ENCODE data around the gene FOCAD.

Gene FOCAD

DNA sequence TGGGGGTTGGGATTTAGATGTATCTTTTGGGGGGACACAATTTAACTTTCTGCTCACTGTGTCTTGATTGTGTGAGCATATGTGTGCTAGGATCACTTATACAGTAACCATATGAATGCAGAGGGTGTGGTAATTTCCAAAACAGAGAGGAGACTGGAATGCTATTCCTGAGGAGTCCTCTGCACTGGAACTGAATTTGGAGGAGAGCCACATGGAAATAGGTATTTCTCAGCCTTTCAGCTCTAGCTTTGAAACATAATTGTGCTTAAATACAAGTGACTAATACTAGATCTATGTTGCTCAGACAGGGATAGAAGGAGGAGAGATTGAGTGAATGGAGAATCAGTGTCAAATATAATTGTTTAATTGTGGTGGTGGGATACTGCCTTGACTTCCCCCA is 45.5 kb downstream of the FOCAD start:
- DNase-seq (ENCODE audit: low read depth), result no peak

DNA sequence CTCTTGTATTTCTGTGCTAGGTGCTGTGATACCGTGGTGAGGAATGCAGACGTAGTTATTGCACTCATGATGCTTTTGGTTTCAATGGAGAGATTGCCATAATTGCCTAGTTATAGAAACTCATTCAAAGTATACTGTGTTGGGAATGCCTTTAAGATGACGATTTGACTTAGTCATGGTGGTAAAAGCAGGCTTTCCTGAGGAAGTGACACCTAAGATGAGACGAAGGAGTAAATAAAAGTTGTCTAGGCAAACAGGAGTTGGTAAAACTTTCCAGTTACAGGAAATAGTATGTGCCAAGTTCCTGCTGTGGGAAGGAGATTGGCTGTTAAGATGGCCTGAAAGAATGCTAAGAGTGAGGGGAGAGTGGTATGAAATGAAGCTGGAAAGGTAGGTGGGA is 48.1 kb downstream of the FOCAD start:
- DNase-seq (ENCODE audit: low read depth), result peak; percentile 87

DNA sequence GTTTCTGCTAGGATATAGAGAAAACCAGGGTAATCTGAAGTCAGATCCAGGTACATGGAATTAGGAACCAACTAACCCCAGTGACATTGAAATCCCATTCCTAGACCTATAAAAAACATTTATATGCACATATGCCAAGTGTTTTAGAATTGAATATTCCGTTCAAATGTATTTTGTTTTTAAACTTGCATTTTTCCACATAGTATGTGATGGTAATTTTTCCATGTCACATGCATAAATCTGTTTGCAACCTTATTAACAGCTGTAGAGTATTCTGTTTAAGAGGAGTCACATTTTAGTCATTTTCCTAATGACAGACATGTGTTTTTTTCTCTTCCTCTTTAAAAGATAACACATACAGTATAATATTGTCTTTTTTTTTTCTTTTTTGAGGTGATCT is 50.2 kb downstream of the FOCAD start:
- DNase-seq (ENCODE audit: low read depth), result no peak

DNA sequence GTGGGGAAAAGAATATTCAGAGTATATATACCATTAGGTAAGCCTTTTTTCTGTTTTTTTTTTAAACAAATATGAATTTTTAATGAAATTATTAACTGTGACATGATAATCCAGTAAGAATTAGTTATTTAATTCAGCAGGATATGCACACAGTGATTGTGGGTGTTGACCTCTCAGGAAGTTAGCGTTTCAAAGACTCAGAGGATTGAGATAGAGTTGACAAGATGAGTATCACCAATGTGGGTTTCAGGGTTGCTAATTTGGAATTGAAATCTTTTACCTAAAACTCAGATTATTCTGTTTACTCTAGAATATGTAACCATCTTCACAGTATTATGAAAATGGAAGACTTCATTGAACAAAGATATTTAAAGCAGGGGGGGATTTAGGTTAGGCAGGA is 56.2 kb downstream of the FOCAD start:
- no peak for DNase-seq (ENCODE audit: low read depth)

DNA sequence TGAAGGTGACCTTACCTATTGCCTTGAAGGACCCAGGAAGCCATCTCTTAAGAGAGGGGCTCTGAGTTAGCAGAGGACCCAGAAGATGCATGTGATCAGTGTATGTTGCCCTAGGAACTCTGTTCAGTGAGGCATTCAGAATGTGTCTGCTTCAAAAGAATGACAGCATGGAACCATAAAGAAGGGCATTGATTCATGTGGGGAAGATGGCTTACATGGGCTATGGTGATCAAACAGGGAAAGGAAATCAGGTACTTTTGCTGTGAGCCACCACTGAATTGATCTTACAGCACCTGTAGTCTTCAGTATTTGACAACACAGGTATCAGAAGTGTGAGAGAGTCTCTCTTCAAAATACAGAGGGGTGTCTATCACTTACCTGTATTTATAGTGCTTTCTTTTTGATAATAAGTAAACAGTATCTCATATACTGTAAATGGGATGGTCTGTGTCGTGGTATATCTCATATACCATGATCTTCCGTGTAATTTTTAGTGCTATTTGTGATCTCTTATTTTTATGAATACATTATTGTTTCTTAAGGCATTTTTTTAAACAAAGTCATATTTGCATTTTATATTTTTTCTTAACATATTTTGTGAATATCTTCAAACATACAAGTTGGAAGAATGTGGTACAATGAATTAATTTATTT is 57.0 kb downstream of the FOCAD start:
- DNase-seq (ENCODE audit: low read depth), result no peak

DNA sequence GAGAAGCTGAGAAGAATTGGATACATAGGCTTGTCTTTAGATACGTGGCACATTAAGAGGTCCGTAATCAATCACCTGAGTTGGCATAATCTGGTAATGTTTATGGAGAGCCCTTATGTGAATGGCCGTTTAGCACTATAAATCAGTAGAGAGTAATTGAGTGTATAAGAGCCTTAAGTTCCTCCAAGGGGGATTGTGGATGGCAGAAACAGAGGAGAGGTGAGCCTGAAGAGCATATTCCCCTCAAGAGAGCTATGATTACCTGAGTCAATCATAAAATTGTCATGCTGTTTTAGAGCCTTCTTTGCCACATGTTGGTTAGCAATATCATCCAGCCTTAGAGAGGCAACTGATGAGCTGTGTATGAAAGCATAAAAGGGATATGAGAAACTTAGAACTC is 58.8 kb downstream of the FOCAD start:
- no peak for DNase-seq (ENCODE audit: low read depth)

DNA sequence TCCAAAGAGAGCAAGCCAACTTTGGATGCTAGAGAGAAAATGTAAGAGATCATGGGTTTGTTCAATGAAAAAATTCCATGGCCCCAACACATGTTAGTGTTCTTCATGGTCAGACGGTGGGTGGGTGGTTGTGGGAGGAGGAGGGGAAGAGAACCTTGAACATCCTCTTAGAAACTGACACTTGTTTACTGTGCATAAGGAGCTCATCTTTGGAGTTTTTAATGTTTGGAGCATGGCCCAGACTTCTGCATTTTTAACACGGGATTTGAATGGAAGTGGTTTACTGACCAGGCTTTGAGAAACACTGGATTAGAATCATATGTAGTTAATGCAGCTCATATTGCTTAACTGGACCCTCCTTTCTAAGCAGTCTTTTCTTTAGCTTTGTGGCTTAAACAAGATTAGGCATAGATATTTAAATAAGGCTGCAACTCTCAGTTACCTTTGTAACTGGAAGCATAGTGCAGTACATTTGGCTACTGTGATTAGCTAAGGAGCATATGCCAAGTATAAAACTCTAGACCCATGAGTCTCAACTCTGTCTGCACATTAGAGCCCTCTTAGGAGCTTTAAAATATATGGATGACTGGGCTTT is 60.1 kb downstream of the FOCAD start:
- no peak for DNase-seq (ENCODE audit: low read depth)

DNA sequence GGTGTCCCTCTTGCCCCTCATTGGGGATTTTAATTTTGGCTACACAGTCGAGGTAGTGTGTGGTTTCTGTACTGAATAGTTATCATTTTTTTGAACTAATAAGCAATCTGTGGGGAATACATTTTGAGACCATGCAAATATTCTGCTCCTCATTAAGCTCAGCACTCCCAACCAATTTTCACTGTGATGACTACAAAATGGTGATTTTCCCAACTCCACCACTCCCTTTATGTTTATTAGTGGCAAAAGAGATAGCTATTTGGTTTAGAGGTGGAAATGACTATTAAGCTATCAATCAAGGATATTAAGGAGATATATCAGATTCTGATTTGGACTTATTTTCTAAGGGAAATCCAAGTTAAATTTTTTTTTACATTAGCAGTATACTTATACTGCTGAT is 62.9 kb downstream of the FOCAD start:
- DNase-seq (ENCODE audit: low read depth), result no peak

DNA sequence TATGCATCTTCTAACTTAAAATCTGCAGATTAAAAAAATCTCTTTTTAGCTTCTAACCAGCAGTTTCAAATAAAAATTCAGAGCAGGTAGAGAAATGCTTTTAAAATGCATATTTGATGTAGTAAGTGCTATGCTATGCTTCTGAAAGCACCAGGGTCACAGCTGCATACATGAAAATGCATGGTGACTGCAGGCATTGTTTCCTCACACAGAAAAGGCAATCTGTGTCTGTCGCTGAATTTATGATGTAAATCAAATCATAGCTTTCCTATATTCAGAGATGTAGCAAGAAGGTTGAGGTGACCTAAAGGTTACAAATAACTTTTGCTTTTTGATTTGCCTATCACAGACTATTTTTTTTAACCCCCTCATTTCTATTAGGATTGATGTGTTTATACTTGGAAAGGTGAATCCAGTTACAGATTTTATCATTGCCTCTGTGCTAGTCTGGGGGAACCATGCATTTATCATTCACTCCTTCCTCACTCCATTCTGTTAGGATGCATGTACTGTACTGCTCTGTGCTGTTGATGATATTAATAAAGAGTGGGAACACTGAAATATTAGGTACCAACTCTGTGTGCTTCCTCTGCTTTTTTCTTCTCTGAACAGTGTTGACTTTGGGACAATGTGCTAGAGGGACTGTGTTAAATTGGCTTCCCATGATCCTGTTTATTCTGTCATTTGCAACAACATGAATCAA is 65.6 kb downstream of the FOCAD start:
- DNase-seq (ENCODE audit: low read depth), result no peak

DNA sequence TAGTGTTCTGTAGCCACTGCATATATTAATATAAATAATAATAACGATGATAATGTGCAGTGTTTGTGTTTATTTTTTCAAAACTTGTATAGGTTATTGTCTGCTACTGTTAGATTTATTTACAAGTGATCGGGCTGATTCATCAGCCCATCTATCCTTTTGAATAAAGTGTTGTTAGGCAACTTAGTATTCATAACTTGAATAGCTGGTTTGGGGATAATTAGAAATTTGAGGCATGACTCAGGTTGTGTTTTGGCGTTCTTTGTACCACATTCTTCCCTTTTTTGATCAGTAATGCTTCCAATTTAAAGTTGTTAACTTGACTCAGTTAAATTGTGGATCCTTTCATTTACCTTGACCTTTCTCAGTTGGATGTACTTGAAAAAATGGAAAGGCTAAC is 69.7 kb downstream of the FOCAD start:
- no peak for DNase-seq (ENCODE audit: low read depth)

DNA sequence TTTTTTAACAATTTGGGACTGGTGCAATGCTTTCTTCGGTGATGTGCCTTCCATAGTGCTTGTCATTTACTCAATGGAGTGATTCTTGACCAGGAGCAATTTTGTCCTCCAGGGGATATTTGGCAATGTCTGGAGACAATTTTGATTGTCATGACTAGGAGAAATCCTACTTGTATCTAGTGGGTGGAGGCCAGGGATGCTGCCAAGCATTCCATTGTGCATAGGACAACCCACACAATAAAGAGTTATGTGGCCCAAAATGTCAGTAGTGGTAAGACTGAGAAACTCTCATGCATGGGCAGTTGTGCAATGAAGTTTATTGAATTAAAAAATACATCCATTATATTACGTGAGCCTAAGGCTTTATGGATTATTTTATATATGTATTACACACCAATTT is 70.5 kb downstream of the FOCAD start:
- no peak for DNase-seq (ENCODE audit: low read depth)

DNA sequence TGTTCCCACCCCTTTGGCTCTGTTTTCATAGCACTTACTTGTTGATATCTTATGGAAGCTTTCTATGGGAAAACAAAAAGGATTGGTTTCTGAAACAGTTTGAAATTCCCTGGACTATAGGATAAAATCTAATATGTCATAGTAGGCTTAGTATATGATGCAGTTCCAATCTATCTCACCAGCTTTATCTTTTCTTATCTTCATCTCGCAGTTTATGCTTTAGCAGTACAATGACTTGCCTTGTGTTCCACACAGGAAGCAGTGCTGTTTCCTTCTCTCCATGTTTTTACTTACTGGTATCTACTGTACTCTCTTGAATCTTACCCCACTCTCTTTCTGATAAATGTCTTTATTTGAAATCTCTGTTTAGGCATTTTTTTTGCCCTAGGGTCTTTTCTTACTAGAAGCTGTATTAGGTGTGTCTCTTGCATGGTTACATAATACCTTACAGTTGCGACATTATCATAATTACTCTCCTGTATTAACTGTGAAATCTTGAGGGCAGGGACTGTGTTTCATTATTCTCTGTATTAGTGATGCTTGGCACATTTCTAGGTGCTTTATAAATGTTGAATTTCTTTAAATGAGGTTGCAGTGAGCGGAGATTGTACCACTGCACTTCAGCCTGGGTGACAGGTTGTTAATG is 76.3 kb downstream of the FOCAD start:
- no peak for DNase-seq (ENCODE audit: low read depth)

DNA sequence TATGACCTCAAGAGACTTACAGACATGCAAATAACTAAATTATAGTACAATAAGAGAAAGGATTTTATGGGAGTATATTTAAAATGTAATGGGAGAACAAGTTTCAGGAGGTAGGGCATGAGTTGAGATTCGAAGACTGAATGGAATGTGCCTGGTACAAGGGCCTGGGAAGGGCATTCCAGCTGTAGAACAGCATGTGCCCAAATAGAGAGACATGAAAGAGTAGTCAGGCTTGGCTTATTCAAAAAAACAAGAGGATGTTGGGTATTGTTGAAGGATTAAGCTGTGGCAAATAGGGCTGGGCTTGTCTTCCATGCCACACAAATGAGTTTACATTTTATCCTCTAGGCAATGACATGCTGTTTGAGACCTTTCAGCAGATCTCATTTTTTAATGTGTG is 86.9 kb downstream of the FOCAD start:
- no peak for DNase-seq (ENCODE audit: low read depth)

DNA sequence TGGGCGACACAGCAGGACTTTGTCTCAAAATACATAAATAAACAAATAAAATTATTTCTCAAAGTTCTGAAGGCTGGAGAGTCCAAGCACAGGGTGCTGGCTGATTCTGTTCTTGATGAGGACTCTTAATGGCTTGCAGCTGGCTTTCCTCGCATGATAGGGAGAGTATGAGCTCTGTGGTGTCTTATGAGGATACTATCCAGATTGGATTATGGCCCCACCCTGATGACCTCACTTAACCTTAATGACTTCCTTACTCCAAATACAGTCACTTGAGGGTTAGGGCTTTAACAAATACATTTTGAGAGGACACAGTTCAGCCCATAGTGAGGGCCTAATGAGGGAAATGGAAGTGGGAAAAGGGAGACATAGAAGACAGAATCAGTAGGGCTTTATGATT is 87.7 kb downstream of the FOCAD start:
- DNase-seq (ENCODE audit: low read depth), result no peak

DNA sequence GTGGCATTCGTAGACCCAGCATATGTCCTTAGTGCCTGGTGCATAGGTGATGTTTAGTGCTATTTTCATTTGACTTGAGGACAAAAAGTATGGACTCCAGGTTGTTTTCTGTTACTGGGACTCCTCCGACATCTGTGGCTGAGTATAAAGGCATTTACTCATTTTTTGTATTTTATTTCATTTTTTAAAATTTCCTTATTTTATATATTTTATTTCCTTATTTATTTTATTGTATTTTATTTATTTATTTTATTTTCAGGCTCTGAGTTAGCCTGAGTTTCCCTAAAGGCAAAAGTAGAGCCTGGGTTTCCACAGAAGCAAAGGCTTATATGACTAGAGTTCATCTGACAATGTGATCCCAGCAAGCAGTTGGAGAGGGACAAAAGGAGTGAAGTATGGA is 91.6 kb downstream of the FOCAD start:
- no peak for DNase-seq (ENCODE audit: low read depth)

DNA sequence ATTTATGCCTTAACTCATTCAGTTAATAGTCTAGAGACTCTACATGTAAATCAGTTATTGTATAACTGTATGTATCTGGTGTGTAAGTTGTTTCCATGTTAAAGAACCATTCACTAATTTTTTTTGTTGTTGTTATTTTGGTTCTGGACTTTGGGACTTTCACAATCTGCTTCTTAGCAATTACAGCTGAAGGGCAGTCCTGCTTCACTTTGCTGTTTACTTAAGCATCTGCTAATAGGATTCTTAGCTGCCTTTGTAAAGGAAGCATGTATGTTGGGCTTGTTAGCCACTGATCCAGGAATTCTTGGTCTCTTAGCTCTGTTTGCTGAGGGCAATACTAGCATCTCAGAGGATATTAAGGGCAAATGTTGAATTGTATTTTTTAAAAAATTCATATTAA is 97.0 kb downstream of the FOCAD start:
- DNase-seq (ENCODE audit: low read depth), result no peak

DNA sequence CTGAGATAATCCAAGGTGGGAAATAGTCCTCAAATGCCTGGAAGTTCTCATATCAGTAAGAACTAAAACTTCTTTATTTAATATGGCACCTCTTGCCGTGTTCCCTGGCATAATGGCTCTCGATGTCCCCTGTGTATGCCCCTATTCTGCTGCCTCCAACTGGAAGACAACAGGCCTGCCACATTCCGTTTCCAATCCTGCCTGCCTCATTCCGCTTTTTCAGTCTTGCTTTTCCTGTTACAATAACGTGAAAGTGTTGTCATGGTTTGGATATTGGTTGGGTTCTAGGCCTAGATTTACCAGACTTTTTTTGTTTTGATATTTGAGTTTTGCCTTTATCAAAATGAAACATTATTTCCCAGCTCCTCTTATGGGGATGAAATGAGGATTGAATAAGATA is 98.2 kb downstream of the FOCAD start:
- no peak for DNase-seq (ENCODE audit: low read depth)

DNA sequence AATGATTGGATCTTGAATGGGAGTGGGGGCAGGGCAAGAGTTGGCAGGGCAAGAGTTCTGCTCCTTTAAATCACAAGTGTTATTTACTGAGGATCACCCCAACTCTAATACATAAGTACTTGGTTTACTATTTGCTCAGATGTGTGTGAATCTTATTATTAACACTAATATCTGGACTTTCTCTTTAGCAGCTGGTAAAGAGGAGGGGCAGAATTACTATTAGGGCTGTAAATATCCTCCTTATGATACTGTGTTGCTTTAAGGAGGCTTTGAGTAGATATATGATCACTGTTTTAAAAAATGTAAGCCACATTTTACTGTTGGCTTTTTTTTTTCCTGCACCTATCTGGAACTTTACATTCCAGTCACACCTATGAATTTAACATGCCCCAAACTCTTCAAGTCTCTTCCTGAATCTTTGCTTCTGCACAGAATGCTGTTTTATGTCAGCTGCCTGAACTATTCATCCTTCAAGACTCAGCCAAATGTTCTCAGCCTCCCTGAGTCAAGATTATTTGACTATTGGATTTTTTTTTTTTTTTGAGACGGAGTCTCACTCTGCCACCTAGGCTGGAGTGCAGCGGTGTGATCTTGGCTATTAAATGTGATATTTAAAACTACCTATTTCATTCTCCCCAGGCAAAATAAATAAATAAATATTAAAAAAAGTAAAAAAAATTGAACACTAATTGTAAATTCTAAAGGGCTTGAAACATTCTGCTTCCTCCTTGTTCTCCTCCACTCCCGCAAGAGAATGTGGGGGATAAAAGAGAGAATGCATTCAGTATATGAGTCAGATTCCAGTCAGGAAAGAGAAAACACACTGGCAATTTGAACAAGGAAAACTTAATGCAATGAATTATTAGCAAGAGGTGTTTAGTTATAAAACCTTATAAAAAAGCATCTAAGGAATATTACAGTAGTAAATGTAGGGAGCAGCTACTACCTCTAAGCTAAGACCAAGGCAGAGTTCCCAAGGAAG is 99.3 kb downstream of the FOCAD start:
- DNase-seq (ENCODE audit: low read depth), result no peak

DNA sequence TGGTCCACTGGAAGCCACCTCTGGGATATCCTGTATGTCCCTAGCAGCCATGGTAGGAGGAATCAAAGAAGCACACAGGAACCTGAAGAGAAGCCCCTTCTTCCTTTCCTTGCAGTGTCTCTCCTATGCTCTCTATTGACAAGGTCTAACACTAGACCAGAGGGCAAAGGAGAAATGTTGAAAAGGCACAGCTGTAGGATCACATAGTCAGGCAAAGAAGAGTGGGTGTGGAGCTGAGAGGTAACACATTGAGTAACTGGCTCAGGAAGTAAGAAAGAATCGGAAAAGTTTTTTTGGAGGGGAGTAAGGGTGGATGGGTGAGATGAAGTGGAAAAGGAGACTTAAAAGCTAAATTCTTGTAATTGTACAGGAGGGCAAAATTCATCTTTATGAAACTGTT is 100.1 kb downstream of the FOCAD start:
- no peak for DNase-seq (ENCODE audit: low read depth)

DNA sequence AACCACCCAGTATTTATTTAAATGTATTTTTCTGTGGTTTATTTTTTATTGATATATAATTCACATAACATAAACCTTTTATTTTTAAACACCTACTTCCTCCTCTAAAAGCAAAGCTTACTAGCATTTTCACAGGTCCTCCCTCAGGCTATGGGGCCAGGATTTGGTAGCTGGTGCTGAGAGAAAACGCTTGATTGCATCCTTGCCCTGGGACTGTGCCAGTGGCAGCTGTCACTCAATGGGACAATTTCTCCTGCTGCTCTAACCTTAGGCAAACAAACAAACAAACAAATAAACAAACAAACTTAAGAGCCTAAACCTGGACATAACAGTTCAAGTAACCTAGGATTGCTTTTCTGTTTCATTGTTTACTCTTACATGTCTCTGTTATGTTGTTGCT is 102.7 kb downstream of the FOCAD start:
- no peak for DNase-seq (ENCODE audit: low read depth)

DNA sequence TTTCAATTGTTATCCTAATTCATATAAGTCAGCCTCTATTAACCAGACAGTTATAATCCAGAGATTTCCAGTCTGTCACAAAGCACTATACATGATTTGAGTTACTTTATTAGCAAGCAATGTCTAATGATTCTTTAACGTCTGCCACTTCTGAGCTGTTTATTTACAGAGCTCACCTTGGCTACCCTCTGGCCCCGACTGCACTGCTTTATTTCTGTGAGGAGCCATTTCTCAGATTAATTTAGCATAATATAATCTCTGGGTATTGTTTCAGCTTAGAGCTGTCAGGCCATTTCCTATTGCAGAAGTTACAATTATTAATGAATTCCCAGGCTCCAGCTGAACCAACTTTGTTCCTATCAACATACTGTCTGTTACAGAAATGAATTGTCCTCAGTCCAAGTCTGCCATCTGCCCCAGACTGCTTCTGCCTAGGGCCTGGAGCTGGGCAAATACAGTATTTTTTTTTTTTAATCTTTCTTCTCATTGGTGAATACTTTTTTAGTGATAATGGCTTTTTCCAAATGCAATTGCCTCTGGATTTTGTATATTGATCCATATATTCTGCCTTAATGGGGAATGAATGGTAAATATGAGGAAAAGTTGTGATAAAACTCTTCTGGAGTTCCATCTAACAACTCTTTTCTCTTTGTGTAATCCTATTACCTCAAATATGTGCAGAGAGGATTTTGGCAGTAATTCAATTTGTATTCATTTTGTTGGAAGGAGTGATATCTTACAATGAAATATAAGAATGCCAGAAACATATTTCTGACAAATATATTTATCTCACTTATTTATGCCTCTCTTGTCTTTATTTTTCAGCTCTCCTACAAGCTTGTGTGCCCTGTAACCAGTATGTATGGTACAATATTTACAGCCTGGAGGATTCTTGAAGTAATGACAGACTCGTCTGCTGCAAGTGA is 104.7 kb downstream of the FOCAD start:
- DNase-seq (ENCODE audit: low read depth), result no peak

Data from HS-5 (cell line).